C4-2B (cell line): ENCODE results near the gene GABBR1.

Experiments used
- ZFX ChIP-seq: fragments of 450-650 bp; IDR thresholded peaks from 2 replicates; pipeline ENCODE4 v1.6.1; 2017
- TF ChIP-seq, protein P1 (sequence below): fragments of 450-650 bp; conservative IDR thresholded peaks from 2 replicates; pipeline ENCODE4 v1.5.1; 2017; ENCODE audit warnings: mild to moderate bottlenecking

DNA sequence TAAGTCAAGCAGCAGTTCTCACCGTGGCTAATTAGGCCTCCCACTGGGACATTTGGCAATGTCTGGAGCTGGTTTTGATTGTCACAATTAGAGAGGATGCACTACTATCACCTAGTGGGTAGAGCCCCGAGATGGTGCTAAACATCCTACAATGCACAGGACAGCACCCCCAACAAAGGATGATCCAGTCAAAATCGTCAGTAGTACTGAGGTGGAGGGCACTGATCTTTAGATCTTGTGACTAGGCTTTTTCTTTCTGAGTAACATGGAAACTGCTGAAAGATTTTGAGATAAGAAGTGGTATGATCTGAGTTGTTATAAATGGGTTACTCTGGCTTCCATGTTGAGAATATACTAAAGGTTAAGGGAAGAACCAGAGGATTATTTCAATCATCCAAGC, 85.4 kb downstream of the GABBR1 start:
- TF ChIP-seq, protein P1, sequence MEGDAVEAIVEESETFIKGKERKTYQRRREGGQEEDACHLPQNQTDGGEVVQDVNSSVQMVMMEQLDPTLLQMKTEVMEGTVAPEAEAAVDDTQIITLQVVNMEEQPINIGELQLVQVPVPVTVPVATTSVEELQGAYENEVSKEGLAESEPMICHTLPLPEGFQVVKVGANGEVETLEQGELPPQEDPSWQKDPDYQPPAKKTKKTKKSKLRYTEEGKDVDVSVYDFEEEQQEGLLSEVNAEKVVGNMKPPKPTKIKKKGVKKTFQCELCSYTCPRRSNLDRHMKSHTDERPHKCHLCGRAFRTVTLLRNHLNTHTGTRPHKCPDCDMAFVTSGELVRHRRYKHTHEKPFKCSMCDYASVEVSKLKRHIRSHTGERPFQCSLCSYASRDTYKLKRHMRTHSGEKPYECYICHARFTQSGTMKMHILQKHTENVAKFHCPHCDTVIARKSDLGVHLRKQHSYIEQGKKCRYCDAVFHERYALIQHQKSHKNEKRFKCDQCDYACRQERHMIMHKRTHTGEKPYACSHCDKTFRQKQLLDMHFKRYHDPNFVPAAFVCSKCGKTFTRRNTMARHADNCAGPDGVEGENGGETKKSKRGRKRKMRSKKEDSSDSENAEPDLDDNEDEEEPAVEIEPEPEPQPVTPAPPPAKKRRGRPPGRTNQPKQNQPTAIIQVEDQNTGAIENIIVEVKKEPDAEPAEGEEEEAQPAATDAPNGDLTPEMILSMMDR: no peak
- TF ChIP-seq ZFX: no peak
